DOHH2 (cell line): ENCODE results near the gene FAM118B.

Experiments used
- H3F3A ChIP-seq: fragments of 200-600 bp; sonication (generic), shearing (Covaris generic); 2 replicates; pipeline ENCODE4 v1.6.0; 2016; ENCODE audit warnings: antibody characterized with exemption, mild to moderate bottlenecking; ENCODE audit not compliant: control insufficient read depth, insufficient read depth
- H3K27ac ChIP-seq: fragments of 200-600 bp; sonication (generic); 2 replicates; pipeline ENCODE4 v1.5.1; 2014; ENCODE audit warnings: low read depth, mild to moderate bottlenecking, low read length, moderate library complexity
- H3K27me3 ChIP-seq: fragments of 200-600 bp; sonication (generic); 2 replicates; pipeline ENCODE4 v1.6.1; 2014; ENCODE audit warnings: mild to moderate bottlenecking, low read length, mixed read lengths; ENCODE audit not compliant: control insufficient read depth
- H3K36me3 ChIP-seq: fragments of 200-600 bp; sonication (generic); 2 replicates; pipeline ENCODE4 v1.6.1; 2014; ENCODE audit warnings: mild to moderate bottlenecking, low read length, moderate library complexity, mixed read lengths; ENCODE audit not compliant: control insufficient read depth
- H3K4me1 ChIP-seq: fragments of 200-600 bp; sonication (generic); 2 replicates; pipeline ENCODE4 v1.6.1; 2014; ENCODE audit warnings: mild to moderate bottlenecking, low read length, mixed read lengths; ENCODE audit not compliant: control insufficient read depth
- H3K4me2 ChIP-seq: fragments of 200-600 bp; sonication (generic); 2 replicates; pipeline ENCODE4 v1.6.0; 2014; ENCODE audit warnings: mild to moderate bottlenecking, low read length, moderate library complexity
- H3K4me3 ChIP-seq: fragments of 200-600 bp; sonication (generic); 2 replicates; pipeline ENCODE4 v1.5.1; 2014; ENCODE audit warnings: mild to moderate bottlenecking, low read length, mixed read lengths
- H3K79me2 ChIP-seq: fragments of 200-600 bp; sonication (generic); 2 replicates; pipeline ENCODE4 v1.6.1; 2014; ENCODE audit warnings: mild to moderate bottlenecking, low read length, mixed read lengths; ENCODE audit not compliant: control insufficient read depth
- H3K9me2 ChIP-seq: fragments of 200-600 bp; sonication (generic); replicated peaks from 2 replicates; pipeline ENCODE4 v1.6.1; 2014; ENCODE audit warnings: mild to moderate bottlenecking, low read length, mixed read lengths; ENCODE audit not compliant: control insufficient read depth
- H3K9me3 ChIP-seq: fragments of 200-600 bp; sonication (generic); 2 replicates; pipeline ENCODE4 v1.6.1; 2014; ENCODE audit warnings: antibody characterized with exemption, low read length, mixed read lengths; ENCODE audit not compliant: control insufficient read depth, insufficient read depth
- H4K20me1 ChIP-seq: fragments of 200-600 bp; sonication (generic); 2 replicates; pipeline ENCODE4 v1.6.0; 2014; ENCODE audit warnings: low read depth, mild to moderate bottlenecking, antibody characterized with exemption, low read length, moderate library complexity; ENCODE audit not compliant: control insufficient read depth, insufficient read depth
- EZH2phosphoT487 ChIP-seq: fragments of 200-600 bp; sonication (generic); IDR thresholded peaks from 2 replicates; pipeline ENCODE4 v1.6.1; 2017; ENCODE audit warnings: borderline replicate concordance, mild to moderate bottlenecking, antibody characterized with exemption, low read length, moderate library complexity, mixed read lengths
- TF ChIP-seq, protein P1 (sequence below): fragments of 200-600 bp; sonication (generic); IDR thresholded peaks from one replicate; pipeline ENCODE4 v1.5.1; 2014; ENCODE audit warnings: antibody characterized with exemption, mild to moderate bottlenecking, low read depth, low read length; ENCODE audit not compliant: poor library complexity, severe bottlenecking

FAM118B gene

GRCh38 chr11:126256216-126256615, 44.6 kb downstream of the FAM118B start:
- H3K9me2 ChIP-seq = no peaks in the 10 kb centered on the region
- peaks cover 17% of the 10 kb centered on the region for H3F3A ChIP-seq
- H3K27me3 ChIP-seq = no peaks in the 10 kb centered on the region
- peaks cover 26% of the 10 kb centered on the region for H3K36me3 ChIP-seq
- H3K4me3 ChIP-seq = no peak overlapping the region
- H3K4me1 ChIP-seq = no peaks in the 10 kb centered on the region
- TF ChIP-seq, protein P1, sequence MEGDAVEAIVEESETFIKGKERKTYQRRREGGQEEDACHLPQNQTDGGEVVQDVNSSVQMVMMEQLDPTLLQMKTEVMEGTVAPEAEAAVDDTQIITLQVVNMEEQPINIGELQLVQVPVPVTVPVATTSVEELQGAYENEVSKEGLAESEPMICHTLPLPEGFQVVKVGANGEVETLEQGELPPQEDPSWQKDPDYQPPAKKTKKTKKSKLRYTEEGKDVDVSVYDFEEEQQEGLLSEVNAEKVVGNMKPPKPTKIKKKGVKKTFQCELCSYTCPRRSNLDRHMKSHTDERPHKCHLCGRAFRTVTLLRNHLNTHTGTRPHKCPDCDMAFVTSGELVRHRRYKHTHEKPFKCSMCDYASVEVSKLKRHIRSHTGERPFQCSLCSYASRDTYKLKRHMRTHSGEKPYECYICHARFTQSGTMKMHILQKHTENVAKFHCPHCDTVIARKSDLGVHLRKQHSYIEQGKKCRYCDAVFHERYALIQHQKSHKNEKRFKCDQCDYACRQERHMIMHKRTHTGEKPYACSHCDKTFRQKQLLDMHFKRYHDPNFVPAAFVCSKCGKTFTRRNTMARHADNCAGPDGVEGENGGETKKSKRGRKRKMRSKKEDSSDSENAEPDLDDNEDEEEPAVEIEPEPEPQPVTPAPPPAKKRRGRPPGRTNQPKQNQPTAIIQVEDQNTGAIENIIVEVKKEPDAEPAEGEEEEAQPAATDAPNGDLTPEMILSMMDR = no peak
- no peak for TF ChIP-seq EZH2phosphoT487
- H3K27ac ChIP-seq = no peak overlapping the region
- no peaks in the 10 kb centered on the region for H3K9me3 ChIP-seq
- no peak overlapping the region for H3K4me2 ChIP-seq
- H3K79me2 ChIP-seq = no peaks in the 10 kb centered on the region
- H4K20me1 ChIP-seq = no peaks in the 10 kb centered on the region

DNA sequence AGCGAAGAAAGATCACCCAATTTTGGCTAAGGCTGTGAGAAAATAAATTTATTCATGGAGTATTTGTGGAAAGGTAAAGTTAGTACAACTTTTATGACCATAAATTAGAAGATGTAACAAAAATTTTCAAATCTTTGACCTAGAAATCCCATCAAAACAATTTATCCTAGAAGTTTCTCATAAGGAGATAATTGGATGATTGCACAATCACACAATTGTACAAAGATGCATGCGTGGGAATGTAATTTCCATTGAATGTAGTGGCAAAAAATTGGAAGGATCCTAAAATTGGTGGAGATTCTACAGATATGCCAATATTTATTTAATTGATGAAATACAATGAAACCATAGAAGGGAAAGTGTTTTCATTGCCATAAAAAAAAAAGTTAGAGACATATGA, 45.6 kb downstream of the FAM118B start:
- Histone ChIP-seq H3K9me3 (no peaks in the 10 kb centered on the region), H3K27me3 (no peaks in the 10 kb centered on the region), H3K79me2 (no peaks in the 10 kb centered on the region), H3K4me1 (no peaks in the 10 kb centered on the region), H4K20me1 (no peaks in the 10 kb centered on the region), H3F3A (peaks cover 19% of the 10 kb centered on the region), H3K9me2 (no peaks in the 10 kb centered on the region), H3K27ac (no peak overlapping the region), H3K4me2 (no peak overlapping the region), H3K36me3 (peaks cover 35% of the 10 kb centered on the region), H3K4me3 (no peak overlapping the region)
- TF ChIP-seq, protein P1 = no peak
- TF ChIP-seq EZH2phosphoT487 = no peak

DNA sequence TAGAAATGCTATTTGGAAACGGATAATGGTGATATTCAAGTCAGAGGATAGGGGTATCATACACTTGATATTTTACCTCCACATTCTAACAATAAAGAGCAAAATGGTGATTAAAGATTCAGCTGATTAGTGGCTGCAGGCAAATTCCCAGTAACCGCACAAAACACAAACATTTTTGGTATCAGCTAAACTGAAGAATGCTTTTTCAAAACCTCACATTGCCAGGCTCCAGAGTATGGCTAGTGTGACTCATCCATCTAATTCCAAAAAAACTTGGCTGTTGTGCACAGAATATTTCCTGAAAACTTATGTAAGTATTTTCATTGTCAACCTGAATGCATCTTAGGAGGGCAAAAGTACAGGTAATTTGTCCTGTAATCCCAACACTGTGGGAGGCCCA, 46.2 kb downstream of the FAM118B start:
- TF ChIP-seq, protein P1 = no peak
- no peak for TF ChIP-seq EZH2phosphoT487

More for the DNA sequence above, 46.2 kb downstream of the FAM118B start:
- Histone ChIP-seq H3K9me2 (no peaks in the 10 kb centered on the region), H3K9me3 (no peaks in the 10 kb centered on the region), H3K27ac (no peak overlapping the region), H3F3A (peaks cover 19% of the 10 kb centered on the region), H3K4me1 (no peaks in the 10 kb centered on the region), H3K4me2 (no peak overlapping the region), H3K79me2 (no peaks in the 10 kb centered on the region), H3K36me3 (peaks cover 41% of the 10 kb centered on the region), H4K20me1 (no peaks in the 10 kb centered on the region), H3K27me3 (no peaks in the 10 kb centered on the region), H3K4me3 (no peak overlapping the region)
